HEK293 (cell line): ENCODE data around the gene CENPX.

Experiments
- CTCF ChIA-PET: fragments of 350-600 bp; formaldehyde crosslinking; extraction: SDS; loops from one replicate; lab custom pipeline; 2021; ENCODE audit warnings: antibody characterized with exemption; lab: Yijun Ruan, JAX
- POLR2A ChIA-PET: fragments of 300-600 bp; formaldehyde crosslinking; extraction: SDS; loops from one replicate; lab custom pipeline; 2020; ENCODE audit warnings: antibody characterized with exemption, inconsistent platforms; lab: Yijun Ruan, JAX
- H3K27ac ChIP-seq: fragments of 200-500 bp; sonication (Bioruptor generic); 2 replicates; pipeline ENCODE4 v1.5.1; 2014; ENCODE audit warnings: low read depth, low read length, control low read depth, inconsistent platforms; ENCODE audit errors: extremely low read depth
- H3K36me3 ChIP-seq, 2 experiments: fragments of 200-500 bp in 1 of 2; sonication (Bioruptor generic) in 1 of 2; 1 replicate in 1 of 2; 2 replicates in 1 of 2; pipeline ENCODE4 v1.5.1; 2014 to 2017; ENCODE audit warnings: inconsistent platforms in 2 of 2, low read length in 2 of 2; ENCODE audit not compliant: control insufficient read depth in 2 of 2, insufficient read depth in 1 of 2
- H3K4me1 ChIP-seq: fragments of 200-500 bp; sonication (Bioruptor generic); 2 replicates; pipeline ENCODE4 v1.5.1; 2014; ENCODE audit warnings: mild to moderate bottlenecking, low read length, inconsistent platforms; ENCODE audit not compliant: control insufficient read depth, insufficient read depth
- H3K4me3 ChIP-seq: 2 replicates; pipeline ENCODE4 v1.5.1; 2011; ENCODE audit warnings: low read depth, mild to moderate bottlenecking, control low read depth, low read length, moderate library complexity
- H3K9me3 ChIP-seq: fragments of 200-500 bp; sonication (Bioruptor generic); 2 replicates; pipeline ENCODE4 v1.5.1; 2014; ENCODE audit warnings: low read depth, low read length, inconsistent platforms; ENCODE audit not compliant: control insufficient read depth, insufficient read depth
- FEZF1 ChIP-seq: fragments of 450-650 bp; formaldehyde crosslinking; IDR thresholded peaks from 2 replicates; pipeline ENCODE4 v1.5.1; 2016; ENCODE audit warnings: missing biosample characterization, missing genetic modification characterization
- ZNF121 ChIP-seq: fragments of 450-650 bp; formaldehyde crosslinking; IDR thresholded peaks from 2 replicates; pipeline ENCODE4 v1.5.1; 2016; ENCODE audit warnings: missing biosample characterization, missing genetic modification characterization
- ZNF223 ChIP-seq: fragments of 450-650 bp; formaldehyde crosslinking; IDR thresholded peaks from 2 replicates; pipeline ENCODE4 v1.5.1; 2016; ENCODE audit warnings: missing biosample characterization, missing genetic modification characterization
- ZNF561 ChIP-seq: fragments of 450-650 bp; IDR thresholded peaks from 2 replicates; pipeline ENCODE4 v1.5.1; 2018; ENCODE audit warnings: missing biosample characterization, missing genetic modification characterization, borderline replicate concordance
- ZNF629 ChIP-seq: fragments of 450-650 bp; formaldehyde crosslinking; IDR thresholded peaks from 2 replicates; pipeline ENCODE4 v1.5.1; 2017; ENCODE audit warnings: missing biosample characterization, missing genetic modification characterization

The CENPX gene

GRCh38 chr17:81973432-81973831 is 49.2 kb downstream of the CENPX start (continued):
- TF ChIP-seq ZNF629 (tag by site-specific recombination) = no peak
- TF ChIP-seq ZNF223 = no peak

- Histone ChIP-seq H3K9me3 (no peaks in the 10 kb centered on the region), H3K4me3 (no peak overlapping the region), H3K27ac (no peak overlapping the region), H3K4me1 (no peaks in the 10 kb centered on the region), H3K36me3 (no peaks in the 10 kb centered on the region)
- ChIA-PET POLR2A (no interaction called here), CTCF (interaction anchor here (1.4 to 1.8 kb wide), 2 partner anchors 10 to 11 kb away, joined by 3 to 7 read pairs; no protein-coding TSS in a partner anchor)
- TF ChIP-seq ZNF561 = no peak
- peak; percentile 88 for TF ChIP-seq ZNF121
- TF ChIP-seq FEZF1 (tag by site-specific recombination) = no peak
These were observed 53.5 kb downstream of the CENPX start for GRCh38 chr17:81968850-81969812.
